Activated CD8-positive, alpha-beta memory T cell treated with anti-CD3 and anti-CD28 coated beads, Interleukin-2, amount 50 U/mL, for 1 hour (primary cell): Measurements from ENCODE around the gene MAP1LC3A.

Experiments
- DNase-seq: peaks from one replicate; pipeline ENCODE4 v3.0.0-alpha.2; 2020; ENCODE audit errors: extremely low read depth

Gene MAP1LC3A

GRCh38 chr20:34575756-34576155 lies 17.2 kb downstream of the MAP1LC3A start:
- DNase-seq: no peak

- DNase-seq: no peak
Measured at GRCh38 chr20:34577061-34577460, 18.5 kb downstream of the MAP1LC3A start.

- DNase-seq: no peak
Measured at GRCh38 chr20:34578025-34578424, 19.5 kb downstream of the MAP1LC3A start.

- DNase-seq: no peak
Measured at GRCh38 chr20:34578521-34578920, 20.0 kb downstream of the MAP1LC3A start.

- no peak for DNase-seq
Measured at GRCh38 chr20:34579191-34579978, 20.9 kb downstream of the MAP1LC3A start.

- no peak for DNase-seq
Measured at GRCh38 chr20:34579979-34580940, 21.7 kb downstream of the MAP1LC3A start.

GRCh38 chr20:34581341-34582184 lies 23.0 kb downstream of the MAP1LC3A start:
- no peak for DNase-seq

GRCh38 chr20:34582221-34582620 lies 23.7 kb downstream of the MAP1LC3A start:
- no peak for DNase-seq

GRCh38 chr20:34582911-34583310 lies 24.4 kb downstream of the MAP1LC3A start:
- no peak for DNase-seq

- DNase-seq: no peak
Measured at GRCh38 chr20:34583544-34583943, 25.0 kb downstream of the MAP1LC3A start.

- no peak for DNase-seq
Measured at GRCh38 chr20:34585019-34585418, 26.5 kb downstream of the MAP1LC3A start.

GRCh38 chr20:34586488-34587163 lies 28.1 kb downstream of the MAP1LC3A start:
- no peak for DNase-seq

GRCh38 chr20:34595377-34596184 lies 37.1 kb downstream of the MAP1LC3A start:
- no peak for DNase-seq

GRCh38 chr20:34600892-34601653 lies 42.6 kb downstream of the MAP1LC3A start:
- DNase-seq: no peak

- no peak for DNase-seq
Measured at GRCh38 chr20:34604980-34605788, 46.7 kb downstream of the MAP1LC3A start.

GRCh38 chr20:34607066-34607465 lies 48.5 kb downstream of the MAP1LC3A start:
- DNase-seq: no peak
